ENCODE data around the gene NMBR.
A peak's percentile ranks its signal among the peaks of the same experiment; 100 is the strongest.
"Not testable (repeated sequence)": the region's sequence is repeated elsewhere in the genome, so short reads cannot be mapped to it uniquely, and the experiment has no call there.

The NMBR gene

GRCh38 chr6:142055219-142055618 lies 91.7 kb downstream of the NMBR start:
- DNase-seq = no peak

- no peak for DNase-seq
These were observed 95.5 kb downstream of the NMBR start for GRCh38 chr6:142051404-142051803.

- no peak for DNase-seq
These were observed 98.3 kb downstream of the NMBR start for GRCh38 chr6:142048593-142048980.

GRCh38 chr6:142047934-142048592 lies 98.9 kb downstream of the NMBR start:
- no peak for DNase-seq

- DNase-seq = no peak
These were observed 101.3 kb downstream of the NMBR start for GRCh38 chr6:142045380-142046278.

GRCh38 chr6:142035890-142036289 lies 111.0 kb downstream of the NMBR start:
- DNase-seq = no peak

GRCh38 chr6:142031035-142031434 lies 115.9 kb downstream of the NMBR start:
- no peak for DNase-seq

GRCh38 chr6:142030115-142030619 lies 116.8 kb downstream of the NMBR start:
- peak; percentile 27 for DNase-seq

- DNase-seq = no peak
These were observed 118.4 kb downstream of the NMBR start for GRCh38 chr6:142028527-142028926.

GRCh38 chr6:142027804-142028203 lies 119.1 kb downstream of the NMBR start:
- DNase-seq = not testable (repeated sequence)

- DNase-seq = no peak
These were observed 119.8 kb downstream of the NMBR start for GRCh38 chr6:142027074-142027473.

GRCh38 chr6:142026471-142026870 lies 120.5 kb downstream of the NMBR start:
- no peak for DNase-seq
